Stimulated activated CD8-positive, alpha-beta memory T cell treated with anti-CD3 and anti-CD28 coated beads, Interleukin-4, amount 100 ng/mL, for 24 hours (primary cell): Measurements from ENCODE around the gene MMP19.
"Not testable (repeated sequence)": the region's sequence is repeated elsewhere in the genome, so short reads cannot be mapped to it uniquely, and the experiment has no call there.

ENCODE experiments used
- DNase-seq: peaks from one replicate; pipeline ENCODE4 v3.0.0-alpha.2; 2020; ENCODE audit warnings: low read depth

Gene MMP19

DNA sequence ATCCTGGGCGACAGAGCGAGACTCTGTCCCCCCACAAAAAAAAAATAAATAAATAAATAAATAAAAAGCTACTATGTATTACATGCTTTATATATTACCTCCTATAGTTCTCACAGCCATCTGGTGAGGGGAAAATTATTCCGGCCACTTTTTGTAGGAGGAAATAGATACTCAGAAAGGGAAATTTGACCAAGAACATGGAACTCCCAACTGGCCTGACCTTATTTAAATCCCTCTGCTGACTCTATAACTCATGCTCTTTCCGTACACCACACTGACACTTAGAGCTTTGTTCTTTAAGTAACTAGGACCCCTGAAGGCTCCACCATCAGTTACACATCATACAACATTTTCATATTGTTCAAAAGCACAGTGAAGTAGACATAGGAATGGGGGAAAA, 2.2 kb upstream of the MMP19 start:
- no peak for DNase-seq

DNA sequence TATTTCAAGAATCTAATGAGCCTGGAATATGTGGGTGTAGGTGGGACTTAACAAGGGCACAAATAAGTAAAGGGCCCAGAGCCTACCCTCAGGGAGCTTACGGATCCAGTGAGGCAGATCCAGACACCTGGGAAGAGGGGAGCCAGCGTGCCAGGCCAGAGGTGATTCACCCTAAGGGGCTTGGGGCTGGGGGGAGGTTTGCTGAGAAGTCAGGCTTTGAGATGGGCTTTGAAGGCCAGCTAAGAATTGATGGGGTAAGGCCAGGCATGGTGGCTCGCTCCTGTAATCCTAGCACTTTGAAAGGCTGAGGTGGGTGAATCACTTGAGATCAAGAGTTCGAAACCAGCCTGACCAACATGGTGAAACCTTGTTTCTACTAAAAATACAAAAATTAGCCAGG, 695 bp upstream of the MMP19 start:
- no peak for DNase-seq

DNA sequence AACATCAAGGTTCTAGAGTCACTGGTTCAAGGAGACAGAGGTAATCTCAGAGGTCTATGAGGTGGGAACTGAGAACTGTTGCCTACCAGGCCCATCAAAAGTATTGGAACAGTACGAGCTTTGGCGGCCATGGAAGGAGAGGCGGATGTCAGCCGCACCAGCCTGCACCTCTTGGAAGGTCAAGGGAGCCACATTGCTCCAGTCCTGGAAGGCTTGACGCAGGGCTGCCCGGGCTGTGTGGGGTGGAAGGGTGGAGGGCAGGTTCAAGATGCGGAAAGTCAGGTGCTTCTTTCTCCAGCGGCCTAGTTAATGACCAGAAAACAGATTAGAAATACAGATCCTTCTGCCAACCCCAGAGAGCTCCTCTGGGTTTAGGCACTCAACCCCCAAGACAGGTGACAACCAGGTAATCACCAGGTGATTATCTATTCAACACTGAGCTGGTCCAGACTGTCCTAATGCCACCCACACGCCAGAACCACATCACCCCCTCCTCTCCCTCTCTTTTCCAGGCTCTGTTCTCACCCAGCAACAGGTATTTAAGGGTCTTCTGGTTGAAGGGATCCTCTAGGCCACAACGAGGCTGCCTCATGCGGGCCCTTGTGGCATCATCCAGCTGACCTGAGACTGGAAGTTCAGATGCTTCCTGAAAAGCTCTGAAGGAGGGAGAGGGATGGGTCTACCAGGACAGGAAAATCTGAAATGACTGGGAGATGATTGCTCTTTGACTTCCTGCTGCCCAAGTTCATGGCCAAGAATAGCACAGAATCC, 2.0 kb downstream of the MMP19 start:
- no peak for DNase-seq

DNA sequence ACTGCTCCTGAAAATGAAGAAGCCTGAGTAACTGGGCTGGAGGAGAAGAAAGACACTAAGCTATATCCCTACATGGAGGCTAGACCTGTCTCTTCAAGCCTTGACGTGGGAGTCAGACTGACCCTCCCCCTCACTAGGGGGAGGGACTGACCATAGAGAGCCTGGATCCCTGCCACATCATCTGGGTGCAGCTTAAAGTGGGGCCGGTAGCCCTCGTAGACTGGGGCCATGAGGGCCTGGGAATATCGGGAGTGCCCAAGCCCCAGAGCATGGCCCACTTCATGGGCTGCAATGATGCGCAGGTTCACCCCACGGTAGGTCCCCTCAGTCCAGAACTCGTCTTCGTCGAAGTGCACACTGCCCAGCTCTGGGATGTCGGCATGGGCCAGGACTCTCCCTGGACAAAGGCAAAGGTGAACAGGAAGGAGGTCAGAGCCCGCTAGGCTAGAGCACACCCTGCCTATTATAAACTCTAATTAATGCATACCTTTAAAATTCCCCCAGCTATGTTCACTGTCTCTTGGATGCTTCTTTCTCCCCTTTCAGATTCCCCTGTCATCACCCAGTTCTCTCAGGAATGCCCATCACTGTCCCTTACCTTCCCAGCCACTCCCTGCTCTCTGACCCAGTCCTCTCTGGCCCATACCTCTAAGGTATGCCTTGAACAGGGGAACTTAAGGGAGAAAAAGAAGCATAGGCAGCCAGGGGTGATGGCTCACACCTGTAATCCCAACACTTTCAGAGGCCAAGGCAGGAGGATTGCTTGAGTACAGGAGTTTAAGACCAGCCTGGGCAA, 3.2 kb downstream of the MMP19 start:
- no peak for DNase-seq

DNA sequence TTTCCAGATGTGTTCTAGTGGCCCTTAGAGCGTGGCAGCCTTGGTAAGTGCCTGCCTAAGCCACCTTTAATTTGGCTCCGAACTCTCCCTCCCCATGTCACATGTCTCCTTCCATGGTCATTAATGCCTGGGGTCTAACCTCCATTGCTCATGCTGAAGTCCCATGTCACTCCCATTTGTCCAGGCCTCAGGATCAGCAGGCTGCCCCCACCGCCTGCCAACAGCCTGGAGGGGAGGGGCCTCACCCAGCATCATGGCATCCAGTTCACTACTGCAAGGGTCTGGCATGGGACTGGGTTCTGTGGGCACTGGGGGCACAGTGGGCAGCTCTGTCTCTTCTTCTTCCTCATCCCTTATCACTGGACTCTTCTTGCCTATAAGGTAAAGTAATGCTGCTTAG, 4.4 kb downstream of the MMP19 start:
- DNase-seq: no peak

DNA sequence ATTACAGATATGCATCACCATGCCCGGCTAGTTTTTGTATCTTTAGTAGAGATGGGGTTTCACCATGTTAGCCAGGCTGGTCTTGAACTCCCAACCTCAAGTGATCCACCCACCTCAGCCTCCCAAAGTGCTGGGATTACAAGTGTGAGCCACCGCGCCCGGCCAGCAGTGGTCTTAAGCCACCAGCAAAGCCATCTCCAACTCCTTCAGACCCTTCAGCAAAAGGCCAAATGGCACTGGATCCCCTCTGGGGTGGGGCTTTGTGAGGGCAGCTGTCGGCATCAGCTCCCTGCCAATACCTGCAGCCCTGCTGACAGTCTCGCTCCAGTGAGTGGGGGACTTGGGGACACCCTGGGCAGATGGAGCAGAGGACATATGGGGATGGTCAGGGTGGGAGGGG, 8.3 kb downstream of the MMP19 start:
- DNase-seq: not testable (repeated sequence)

DNA sequence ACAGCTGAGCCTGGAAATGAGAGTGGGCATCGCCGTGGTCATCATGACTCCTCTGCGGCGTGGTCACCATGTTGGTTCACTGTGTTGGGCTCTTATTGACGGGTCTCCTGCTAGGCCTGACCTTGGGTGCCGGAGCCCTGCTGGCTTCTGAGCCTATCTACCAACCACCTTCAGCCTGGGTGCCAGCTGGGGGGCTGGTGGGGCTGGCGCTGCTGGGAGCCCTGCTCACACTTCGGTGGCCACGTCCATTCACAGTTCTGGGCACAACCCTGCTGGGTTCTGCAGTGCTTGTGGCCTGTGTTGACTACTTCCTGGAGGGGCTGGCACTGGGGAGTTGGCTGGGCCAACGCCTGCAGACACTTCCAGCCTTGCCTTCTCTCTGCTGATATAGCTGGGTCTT, 9.7 kb downstream of the MMP19 start:
- no peak for DNase-seq

DNA sequence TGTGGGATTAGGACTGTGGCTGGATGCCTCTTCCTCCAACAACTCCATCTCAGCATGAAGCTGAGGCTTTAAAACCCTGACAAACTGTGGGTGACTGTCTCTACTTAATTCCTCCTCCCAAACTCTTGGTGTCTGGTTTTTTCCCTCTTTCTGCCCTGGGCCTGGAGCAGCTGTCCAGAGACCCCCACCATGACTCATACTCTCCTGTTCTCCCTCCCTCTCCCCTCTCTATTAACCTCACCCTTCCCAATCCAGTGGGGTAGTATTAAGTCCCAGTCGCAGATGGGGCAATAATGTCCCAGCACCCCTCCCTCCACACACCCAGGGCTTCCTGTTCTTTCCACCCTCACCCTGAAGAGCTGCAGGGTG, 11.3 kb downstream of the MMP19 start:
- no peak for DNase-seq

DNA sequence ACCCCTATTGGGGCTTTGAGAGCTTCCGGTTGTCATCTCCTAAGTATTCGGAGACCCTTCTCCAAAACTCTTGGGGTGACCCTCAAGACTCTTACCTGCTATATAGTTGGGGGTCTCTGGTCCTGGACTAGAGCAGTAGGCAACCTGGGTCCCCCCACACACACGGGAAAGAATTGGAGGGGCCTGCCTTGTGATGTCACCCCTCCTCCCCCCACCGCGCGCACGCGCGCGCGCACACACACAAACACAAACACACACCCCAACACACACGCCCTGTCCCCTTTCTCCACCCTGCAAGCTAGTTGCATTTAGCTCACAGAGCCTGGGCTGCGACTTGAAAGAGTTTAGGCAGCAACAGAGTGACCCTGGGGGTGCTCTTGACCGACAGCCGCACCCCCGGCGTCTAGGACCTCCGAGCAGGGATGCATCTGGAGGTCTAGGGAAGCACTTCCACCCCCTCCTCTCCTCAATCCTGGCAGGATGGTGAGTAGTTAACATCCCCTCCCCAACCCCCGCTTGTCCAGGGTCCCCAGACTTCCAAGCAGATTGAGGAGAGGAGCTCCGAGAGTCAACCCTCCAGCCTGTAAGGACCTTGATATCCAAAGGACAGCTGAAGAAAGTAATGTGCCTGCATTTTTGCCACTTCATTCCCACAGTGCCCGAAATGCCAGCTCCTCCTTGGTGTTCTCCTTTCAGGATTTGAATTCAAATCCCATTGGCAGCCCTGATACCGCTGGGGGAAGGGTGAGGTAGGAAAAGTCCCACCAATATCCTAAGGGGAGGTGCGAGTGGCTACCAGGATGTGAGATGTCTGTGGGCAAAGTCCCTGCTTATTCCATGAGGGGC, 11.9 kb downstream of the MMP19 start:
- peak; percentile 43 for DNase-seq

DNA sequence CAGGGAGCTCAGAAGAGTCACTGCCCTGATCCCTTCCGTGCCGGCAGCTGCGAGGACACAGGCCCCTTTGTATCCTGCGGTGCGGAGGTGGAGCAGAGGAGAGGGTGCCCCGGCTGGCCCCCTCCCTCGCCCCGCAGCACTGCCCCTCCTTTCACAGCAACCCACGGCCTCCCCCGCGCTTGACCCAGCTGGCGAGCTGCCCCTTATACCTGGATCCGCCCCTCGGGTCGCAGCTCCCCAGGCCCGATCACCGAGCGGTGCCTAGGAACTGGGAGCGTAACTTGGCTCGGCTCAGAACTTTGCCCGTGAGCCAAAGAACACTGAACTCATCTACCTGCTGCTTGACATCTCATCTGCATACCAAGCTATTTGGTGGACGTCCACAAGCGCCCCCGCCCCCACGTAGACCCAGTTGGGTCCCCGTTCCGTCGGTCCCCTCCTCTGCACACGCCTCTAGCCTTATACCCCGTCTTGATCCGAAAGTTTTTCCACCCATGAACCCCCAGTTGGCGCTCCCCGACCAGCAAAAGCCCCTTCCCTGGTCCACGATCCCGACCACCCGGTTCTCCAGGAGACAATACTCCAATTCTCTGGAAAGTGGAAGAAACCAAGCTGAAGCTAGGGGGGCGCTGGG, 12.7 kb downstream of the MMP19 start:
- DNase-seq: peak; percentile 33

DNA sequence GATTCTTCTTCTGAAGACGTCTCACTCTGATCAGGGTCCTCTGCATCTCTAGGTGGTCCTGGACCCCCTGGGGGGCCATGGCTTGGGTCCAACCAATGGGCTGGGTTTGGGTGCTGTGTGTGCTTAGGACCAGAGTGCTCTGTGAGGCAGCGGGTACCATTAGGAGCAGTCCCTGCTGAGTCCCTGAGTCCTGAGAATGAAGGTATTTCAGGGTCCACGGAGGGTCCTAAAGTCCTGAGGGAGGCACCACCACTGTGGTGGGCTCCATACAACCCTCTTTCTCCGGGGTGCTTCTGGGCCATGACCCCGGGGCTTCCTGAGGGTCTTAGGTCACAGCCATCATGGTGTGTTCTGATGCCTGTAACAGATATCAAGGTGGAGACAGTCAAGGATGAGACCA, 14.4 kb downstream of the MMP19 start:
- DNase-seq: no peak

DNA sequence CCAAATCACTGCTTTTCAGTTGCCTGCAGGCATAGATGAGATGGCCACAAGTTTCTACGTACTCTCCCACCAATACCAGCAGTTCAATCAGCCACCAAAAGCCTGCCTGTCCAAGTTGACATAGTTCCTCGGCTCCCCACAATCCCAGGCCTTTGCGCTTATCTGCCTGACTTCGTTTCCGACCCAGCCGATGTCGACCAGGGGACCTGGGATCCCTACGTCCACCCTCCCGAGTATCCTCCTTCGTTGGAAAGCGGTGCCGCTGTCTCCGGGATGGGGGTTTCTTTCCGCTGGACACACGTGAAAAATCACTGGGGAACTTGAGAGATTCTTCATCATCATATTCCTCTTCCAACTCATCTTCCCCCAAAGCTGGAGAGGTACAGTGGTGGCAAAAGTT, 14.9 kb downstream of the MMP19 start:
- DNase-seq: no peak

DNA sequence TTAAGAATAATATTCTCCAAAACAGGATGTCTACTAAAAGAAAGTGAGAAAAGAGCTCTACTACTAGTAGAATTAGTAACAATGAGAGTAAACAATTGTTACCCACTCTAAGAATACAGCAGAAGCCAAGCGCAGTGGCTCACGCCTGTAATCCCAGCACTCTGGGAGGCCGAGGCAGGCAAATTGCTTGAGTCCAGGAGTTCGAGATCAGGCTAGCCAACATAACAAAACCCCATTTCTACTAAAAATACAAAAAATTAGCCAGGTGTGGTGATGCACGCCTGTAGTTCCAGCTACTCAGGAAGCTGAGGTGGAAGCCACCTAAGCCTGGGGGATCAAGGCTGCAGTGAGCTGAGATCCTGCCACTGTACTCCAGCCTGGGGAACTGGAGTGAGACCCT, 18.0 kb downstream of the MMP19 start:
- no peak for DNase-seq

DNA sequence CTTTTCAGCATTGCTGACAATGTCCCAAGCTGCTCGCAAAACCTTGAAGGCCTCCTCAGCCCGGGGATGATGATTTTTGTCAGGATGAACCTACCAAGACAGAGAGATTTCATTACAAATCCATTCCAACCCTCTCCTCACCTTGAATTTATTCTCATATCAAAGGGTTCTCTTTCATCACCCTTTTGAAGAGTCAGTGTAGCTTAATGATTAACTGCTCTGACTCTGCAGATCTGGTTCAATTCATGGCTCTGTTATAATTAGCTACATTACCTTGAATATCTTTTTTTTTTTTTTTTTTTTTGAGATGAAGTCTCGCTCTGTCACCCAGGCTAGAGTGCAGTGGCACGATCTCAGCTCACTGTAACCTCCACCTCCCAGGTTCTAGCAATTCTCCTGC, 19.3 kb downstream of the MMP19 start:
- no peak for DNase-seq

DNA sequence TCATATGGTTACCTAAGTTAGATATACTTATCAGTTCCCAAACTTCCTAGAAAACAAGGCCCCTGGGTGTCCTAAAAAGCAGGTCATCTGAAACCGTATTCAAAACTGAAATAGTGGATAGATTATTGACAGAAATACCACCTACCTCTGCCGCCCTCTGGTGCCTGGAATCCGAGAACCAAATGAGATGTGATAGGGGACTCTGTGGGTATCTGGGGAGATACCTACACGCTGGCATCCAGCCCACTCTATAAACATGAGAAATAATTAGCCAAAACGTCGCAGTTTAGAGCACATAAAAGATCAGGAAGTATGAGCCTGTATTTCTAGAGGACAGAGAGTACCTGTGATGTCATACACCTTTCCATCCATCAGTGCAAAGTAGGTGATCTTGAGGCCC, 20.5 kb downstream of the MMP19 start:
- DNase-seq: no peak

DNA sequence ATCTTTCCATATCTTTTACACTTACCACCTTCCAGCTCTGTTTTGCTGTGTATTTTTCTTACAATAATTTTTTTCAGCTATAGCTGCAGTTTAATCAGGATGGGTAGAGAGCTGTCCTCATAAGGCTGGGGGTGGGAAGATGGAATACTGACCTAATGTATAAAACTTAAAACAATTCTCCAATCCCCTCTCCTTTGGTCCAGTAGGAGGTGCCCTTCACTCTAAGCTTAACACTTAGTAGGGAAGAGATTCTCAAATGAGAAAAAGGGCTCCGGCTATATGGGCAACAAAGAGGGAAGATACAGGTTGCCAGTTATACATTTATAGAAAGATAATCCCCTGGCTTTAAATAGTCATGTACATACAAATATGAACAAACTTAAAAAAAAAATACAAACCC, 22.1 kb downstream of the MMP19 start:
- no peak for DNase-seq

DNA sequence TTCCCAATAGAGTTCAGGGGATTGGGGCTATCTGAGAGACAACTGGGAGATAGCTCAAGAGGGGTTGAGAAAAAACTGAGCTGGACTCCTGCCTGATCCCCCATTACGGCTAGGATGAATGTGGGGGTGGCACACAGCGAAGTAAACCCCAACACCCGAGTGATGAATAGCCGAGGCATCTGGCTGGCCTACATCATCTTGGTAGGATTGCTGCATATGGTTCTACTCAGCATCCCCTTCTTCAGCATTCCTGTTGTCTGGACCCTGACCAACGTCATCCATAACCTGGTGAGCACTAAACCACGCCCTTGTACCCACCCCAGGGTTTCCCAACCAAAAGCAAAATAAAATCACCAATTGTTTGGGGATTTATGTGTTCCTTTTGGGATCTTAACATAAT, 23.9 kb downstream of the MMP19 start:
- DNase-seq: no peak

DNA sequence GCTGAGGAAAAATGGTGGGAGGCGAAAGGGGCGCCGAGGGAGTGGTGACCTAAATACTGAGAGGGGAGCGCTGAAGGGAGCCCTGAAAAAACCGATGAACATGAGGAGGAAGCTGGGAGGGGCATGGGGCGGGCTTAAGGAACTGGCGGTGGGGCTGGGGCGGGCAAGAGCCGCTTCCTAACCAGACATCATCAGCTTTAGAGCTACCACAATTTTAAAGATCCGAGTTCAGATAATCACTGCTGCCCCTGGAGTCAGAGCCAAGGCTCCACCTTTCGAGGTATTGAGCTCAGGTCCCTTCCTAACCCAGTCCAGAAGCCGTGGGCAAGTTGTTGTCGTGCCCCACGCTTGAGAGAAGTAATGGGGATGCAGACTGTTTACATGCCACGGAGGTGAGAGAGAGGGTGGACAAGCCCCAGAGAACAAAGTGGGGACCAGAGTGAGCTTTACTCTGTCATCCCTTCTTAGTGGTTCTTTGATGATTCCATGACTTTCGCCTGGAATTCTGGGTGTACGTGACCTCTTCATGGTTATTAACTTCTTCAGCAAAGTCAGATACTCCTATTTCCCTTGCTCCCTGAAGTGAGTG, 24.5 kb downstream of the MMP19 start:
- no peak for DNase-seq

DNA sequence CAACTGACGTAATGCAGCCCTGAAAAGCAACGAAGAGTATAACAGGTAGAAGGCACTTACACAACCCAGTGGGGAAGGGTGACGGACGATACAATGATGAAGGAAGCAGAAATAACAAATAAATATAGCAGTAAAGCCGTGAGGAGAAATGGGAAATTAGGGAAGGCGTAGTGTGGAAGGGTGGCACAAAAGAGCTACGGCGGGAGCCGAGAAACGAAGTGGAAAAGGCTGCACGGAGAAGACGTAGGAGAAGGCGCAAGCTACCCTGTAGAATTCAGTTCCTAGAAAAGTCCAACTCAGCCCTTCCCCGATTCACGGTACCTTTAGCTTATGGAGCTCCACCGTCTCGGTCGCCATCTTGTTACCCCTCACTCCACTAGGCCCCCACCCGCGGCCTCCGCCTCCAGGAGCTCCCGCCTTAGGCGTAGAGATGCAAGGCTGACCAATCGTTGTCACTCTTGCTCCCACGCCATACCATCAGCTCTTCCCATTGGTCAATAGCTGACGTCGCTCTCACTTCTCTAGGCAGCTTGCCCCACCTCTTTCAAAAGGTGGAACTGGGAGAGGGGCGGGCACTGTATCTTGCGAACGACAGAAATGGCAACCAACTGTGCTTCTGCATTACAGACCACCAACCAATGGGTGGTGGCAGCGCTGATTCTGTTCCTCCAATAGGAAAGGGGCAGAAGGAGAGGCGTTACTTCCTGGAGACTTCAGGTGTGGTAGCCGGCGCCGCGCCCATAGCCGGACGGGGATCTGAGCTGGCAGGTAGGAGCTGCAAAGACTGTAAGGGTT, 25.2 kb downstream of the MMP19 start, which contains the start of the genes ORMDL2 and SARNP:
Gene ORMDL2, plus strand, starts transcription at position 697 of the 795 bp plus-strand sequence. CDS start 959 bp downstream, outside the sequence.
Gene SARNP, minus strand, starts transcription at position 380 of the 795 bp plus-strand sequence. Its CDS starts 23 bp downstream, at position 357.
- peak; percentile 89 for DNase-seq

DNA sequence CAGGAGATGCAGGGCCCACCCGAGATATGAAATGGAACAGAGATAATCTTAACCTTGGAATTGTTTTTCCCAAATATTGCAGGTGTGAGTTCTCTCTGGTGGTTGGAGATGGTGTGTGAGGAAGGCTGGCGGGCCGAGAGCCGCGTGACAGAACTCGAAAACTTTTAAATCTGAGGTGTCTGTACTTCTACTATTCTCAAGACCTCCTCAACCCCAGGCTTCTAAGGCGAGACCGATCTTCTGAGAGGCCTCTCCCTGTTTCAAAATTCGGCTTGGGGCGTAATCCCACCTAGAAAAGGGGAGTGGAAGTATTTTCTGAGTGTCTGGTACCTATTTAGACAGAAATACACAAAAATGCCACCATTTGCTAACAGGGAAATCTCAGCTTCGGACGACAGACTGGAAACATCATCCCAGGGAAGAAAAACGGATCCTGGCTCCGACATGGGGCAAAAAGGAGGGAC, 25.8 kb downstream of the MMP19 start:
- no peak for DNase-seq

DNA sequence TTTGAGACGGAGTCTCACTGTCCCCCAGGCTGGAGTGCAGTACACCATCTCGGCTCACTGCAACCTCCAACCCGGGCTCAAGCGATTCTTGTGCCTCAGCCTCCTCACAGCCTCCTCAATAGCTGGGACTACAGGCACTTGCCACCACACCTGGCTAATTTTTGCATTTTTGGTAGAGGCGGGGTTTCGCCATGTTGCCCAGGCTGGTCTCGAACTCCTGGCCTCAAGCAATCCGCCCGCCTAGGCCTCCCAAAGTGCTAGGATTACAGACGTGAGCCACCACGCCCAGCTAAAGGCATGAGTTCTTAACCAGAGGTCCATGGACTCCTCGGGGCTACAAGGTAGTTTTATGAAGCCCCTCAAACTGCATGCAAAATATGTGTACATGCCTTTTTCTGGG, 27.3 kb downstream of the MMP19 start:
- DNase-seq: no peak
